ENCODE results near the gene TIMP1. TPM values are rescaled to one million over a fixed set of nuclear protein-coding genes. Genes with fewer than 3 reads are reported as not detected.

TIMP1 gene
- total and polyA plus RNA-seq, 2 of the 13 experiments (the other 11 are each of a cell fraction or from before 2014, with no cell fraction given) = 12.3 to 45.8 TPM

- no peak for TF ChIP-seq CENPBD1 (CRISPR knock-in tag; IDR thresholded peaks at IDR 0.05; ENCODE audit: borderline replicate concordance, low read depth)
- TF ChIP-seq HCFC1 (IDR thresholded peaks at IDR 0.05; ENCODE audit: low read depth, low read length) = no peak
- no peak for TF ChIP-seq NR2F2 (IDR thresholded peaks at IDR 0.05; ENCODE audit: borderline replicate concordance, low read depth)
- peak; percentile 46; the same call in 1 of the 2 replicates for TF ChIP-seq HOMEZ (CRISPR knock-in tag; IDR thresholded peaks at IDR 0.05; ENCODE audit: low read depth)
- no peak for TF ChIP-seq CREB1 (IDR thresholded peaks at IDR 0.05)
- TF ChIP-seq CREB1 (CRISPR knock-in tag; IDR thresholded peaks at IDR 0.05) = 0 out of 2 replicates have a peak, but pooled peaks have one; percentile 15
- TF ChIP-seq ELF3 (CRISPR knock-in tag; IDR thresholded peaks at IDR 0.05) = peak; percentile 47; the same call in 1 of the 2 replicates
- TF ChIP-seq ZNF513 (CRISPR knock-in tag; conservative IDR thresholded peaks at IDR 0.05) = no peak
- TF ChIP-seq RNF2 (conservative IDR thresholded peaks at IDR 0.05; ENCODE audit: low read depth) = no peak
- no peak for TF ChIP-seq STAT6 (CRISPR knock-in tag; IDR thresholded peaks at IDR 0.05; ENCODE audit: borderline replicate concordance)
- no peak for TF ChIP-seq E2F2 (CRISPR knock-in tag; IDR thresholded peaks at IDR 0.05; ENCODE audit: borderline replicate concordance)
- no peak for TF ChIP-seq TCF7L2 (IDR thresholded peaks at IDR 0.05; ENCODE audit: low read depth, low read length)
- no peak for TF ChIP-seq FOXC1 (CRISPR knock-in tag; IDR thresholded peaks at IDR 0.05; ENCODE audit: borderline replicate concordance)
- no peak for TF ChIP-seq ZBTB1 (CRISPR knock-in tag; IDR thresholded peaks at IDR 0.05; ENCODE audit: borderline replicate concordance)
- no peak for TF ChIP-seq ELK4 (CRISPR knock-in tag; IDR thresholded peaks at IDR 0.05; ENCODE audit: borderline replicate concordance)
- no peak for TF ChIP-seq POLR2AphosphoS2 (IDR thresholded peaks at IDR 0.05; ENCODE audit: low read depth, low read length)
- no peak for TF ChIP-seq ZNF441 (CRISPR knock-in tag; IDR thresholded peaks at IDR 0.05; ENCODE audit: borderline replicate concordance)
- TF ChIP-seq MIER3 (CRISPR knock-in tag; IDR thresholded peaks at IDR 0.05; ENCODE audit: borderline replicate concordance) = no peak
- no peak for TF ChIP-seq SNAPC5 (CRISPR knock-in tag; IDR thresholded peaks at IDR 0.05; ENCODE audit: borderline replicate concordance)
- TF ChIP-seq ZNF776 (CRISPR knock-in tag; IDR thresholded peaks at IDR 0.05) = no peak
These were observed 41.3 kb upstream of the TIMP1 start (continued) for GRCh38 chrX:47540754-47541538.

All from HepG2 (cell line).